HepG2 (cell line): ENCODE data around the gene RBM34. TPM values are rescaled to one million over a fixed set of nuclear protein-coding genes. Genes with fewer than 3 reads are reported as not detected.

Source experiments
- ATAD3A ChIP-seq: sonication (generic); formaldehyde crosslinking; IDR thresholded peaks from 2 replicates; pipeline ENCODE4 v1.4.0; 2020; ENCODE audit warnings: missing genetic modification reagents
- ATF4 ChIP-seq, 2 experiments: fragments of 450-650 bp in 1 of 2; sonication (generic) in 1 of 2; formaldehyde crosslinking; IDR thresholded peaks; 2 replicates each; pipeline versions ENCODE4 v1.5.0 to v1.8.0; 2020 to 2022; ENCODE audit warnings: mild to moderate bottlenecking in 1 of 2, missing genetic modification reagents in 1 of 2
- BATF2 ChIP-seq: sonication (generic); formaldehyde crosslinking; IDR thresholded peaks from 2 replicates; pipeline ENCODE4 v1.8.0; 2022; ENCODE audit warnings: mild to moderate bottlenecking, missing genetic modification reagents, moderate library complexity
- CERS6 ChIP-seq: sonication (generic); formaldehyde crosslinking; IDR thresholded peaks from 2 replicates; pipeline ENCODE4 v1.5.0; 2020; ENCODE audit warnings: missing genetic modification reagents
- JDP2 ChIP-seq: sonication (generic); formaldehyde crosslinking; IDR thresholded peaks from 2 replicates; pipeline ENCODE4 v1.8.1; 2022; ENCODE audit warnings: missing genetic modification reagents, borderline replicate concordance
- MBD4 ChIP-seq: IDR thresholded peaks from 2 replicates; pipeline ENCODE4 v1.6.1; 2012; ENCODE audit warnings: low read length, inconsistent platforms, borderline replicate concordance
- RBFOX2 ChIP-seq: fragments of 200-400 bp; formaldehyde crosslinking; IDR thresholded peaks from 2 replicates; pipeline ENCODE4 v1.6.1; 2017; ENCODE audit warnings: low read depth, mild to moderate bottlenecking, low read length
- STAT5B ChIP-seq: sonication (generic); formaldehyde crosslinking; IDR thresholded peaks from 2 replicates; pipeline ENCODE4 v1.4.0; 2020; ENCODE audit warnings: missing genetic modification reagents
- TARDBP ChIP-seq: sonication (generic); formaldehyde crosslinking; IDR thresholded peaks from 2 replicates; pipeline ENCODE4 v1.8.0; 2022; ENCODE audit warnings: mild to moderate bottlenecking, missing genetic modification reagents
- ZFAT ChIP-seq: sonication (generic); formaldehyde crosslinking; conservative IDR thresholded peaks from 2 replicates; pipeline ENCODE4 v1.8.1; 2023; ENCODE audit warnings: missing genetic modification reagents, inconsistent platforms
- ZNF124 ChIP-seq: sonication (generic); formaldehyde crosslinking; IDR thresholded peaks from 2 replicates; pipeline ENCODE4 v1.4.0; 2020; ENCODE audit warnings: missing genetic modification reagents
- ZNF354B ChIP-seq: sonication (generic); formaldehyde crosslinking; IDR thresholded peaks from 2 replicates; pipeline ENCODE4 v1.8.0; 2022; ENCODE audit warnings: mild to moderate bottlenecking, missing genetic modification reagents
- ZNF709 ChIP-seq: sonication (generic); formaldehyde crosslinking; IDR thresholded peaks from 2 replicates; pipeline ENCODE4 v1.5.0; 2020; ENCODE audit warnings: mild to moderate bottlenecking, missing genetic modification reagents
- ZNF749 ChIP-seq: sonication (generic); formaldehyde crosslinking; IDR thresholded peaks from 2 replicates; pipeline ENCODE4 v1.8.0; 2022; ENCODE audit warnings: mild to moderate bottlenecking, missing genetic modification reagents, moderate library complexity, borderline replicate concordance
- polyA plus RNA-seq, 8 experiments: library from polyadenylated mRNA; depleted of rRNA in 3 of 8; stranded (reverse) in 7 of 8; unstranded in 1 of 8; fragments of >200 nt; fragmentation: Illumina TruSeq in 4 of 8; extraction: Trizol in 4 of 8; gene quantifications; 2 replicates each; pipeline versions ENCODE4 v1.2.1 to v1.2.3, GENCODE V29; 2011 to 2016; ENCODE audit warnings: low read depth in 4 of 8, missing spikeins in 1 of 8, mixed read lengths in 1 of 8; ENCODE audit not compliant: insufficient read depth in 1 of 8
- total RNA-seq, 5 experiments: library from RNA; depleted of rRNA; stranded (reverse); fragments of >200 nt; fragmentation: Illumina TruSeq; extraction: Trizol; gene quantifications; 2 replicates each; pipeline ENCODE4 v1.2.3, GENCODE V29; 2016; ENCODE audit warnings: low read depth in 1 of 5
- TF ChIP-seq, protein P1 (sequence below), 2 experiments: sonication (generic) in 1 of 2; formaldehyde crosslinking in 1 of 2; IDR thresholded peaks; 2 replicates each; pipeline versions ENCODE4 v1.4.0 to v1.6.1; 2016 to 2020; ENCODE audit warnings: borderline replicate concordance in 1 of 2, low read depth in 1 of 2, mild to moderate bottlenecking in 1 of 2, missing genetic modification reagents in 1 of 2
- TF ChIP-seq, protein P2 (sequence below): sonication (generic); formaldehyde crosslinking; IDR thresholded peaks from 2 replicates; pipeline ENCODE4 v1.4.0; 2020; ENCODE audit warnings: mild to moderate bottlenecking, missing genetic modification reagents

Gene RBM34
- total and polyA plus RNA-seq, 2 of the 13 experiments (the other 11 are each of a cell fraction or from before 2014, with no cell fraction given) = 34.7 to 73.0 TPM

DNA sequence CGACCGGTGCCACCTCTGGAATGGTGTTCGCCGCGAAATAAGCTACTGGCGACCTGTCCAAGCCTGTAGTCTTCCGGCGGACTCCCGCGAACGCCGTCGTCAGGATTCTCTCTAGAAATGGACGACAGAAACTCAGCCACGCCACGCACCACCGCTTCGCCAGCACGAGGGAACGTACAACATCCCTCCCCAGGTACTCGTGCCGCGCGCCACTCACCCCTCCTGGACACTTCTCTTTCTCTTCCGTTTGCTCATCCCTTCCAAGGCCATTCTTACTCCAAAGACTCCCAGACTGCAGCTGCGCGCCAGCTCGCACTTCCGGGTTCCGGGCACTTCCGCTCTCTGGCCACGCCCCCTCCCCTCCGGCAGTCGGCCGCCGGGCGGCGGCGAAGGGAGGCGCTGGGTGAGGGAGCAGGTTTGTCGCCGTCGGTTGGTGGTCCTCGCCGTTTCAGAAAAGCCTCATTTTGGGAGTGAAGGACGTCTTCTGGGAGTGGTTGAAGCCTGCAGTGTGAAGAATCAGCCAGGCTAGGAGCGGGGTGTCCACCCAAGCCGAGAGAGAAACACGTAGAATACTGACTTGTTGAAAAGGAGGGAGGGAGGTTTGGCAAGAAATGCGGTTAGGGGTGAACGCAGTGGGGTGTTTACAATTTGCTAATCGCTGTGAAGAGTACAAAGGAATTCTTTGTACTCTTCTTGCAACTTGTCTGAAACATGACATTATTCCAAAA is at the start of gene RBM34 (continued):
- TF ChIP-seq, protein P1, sequence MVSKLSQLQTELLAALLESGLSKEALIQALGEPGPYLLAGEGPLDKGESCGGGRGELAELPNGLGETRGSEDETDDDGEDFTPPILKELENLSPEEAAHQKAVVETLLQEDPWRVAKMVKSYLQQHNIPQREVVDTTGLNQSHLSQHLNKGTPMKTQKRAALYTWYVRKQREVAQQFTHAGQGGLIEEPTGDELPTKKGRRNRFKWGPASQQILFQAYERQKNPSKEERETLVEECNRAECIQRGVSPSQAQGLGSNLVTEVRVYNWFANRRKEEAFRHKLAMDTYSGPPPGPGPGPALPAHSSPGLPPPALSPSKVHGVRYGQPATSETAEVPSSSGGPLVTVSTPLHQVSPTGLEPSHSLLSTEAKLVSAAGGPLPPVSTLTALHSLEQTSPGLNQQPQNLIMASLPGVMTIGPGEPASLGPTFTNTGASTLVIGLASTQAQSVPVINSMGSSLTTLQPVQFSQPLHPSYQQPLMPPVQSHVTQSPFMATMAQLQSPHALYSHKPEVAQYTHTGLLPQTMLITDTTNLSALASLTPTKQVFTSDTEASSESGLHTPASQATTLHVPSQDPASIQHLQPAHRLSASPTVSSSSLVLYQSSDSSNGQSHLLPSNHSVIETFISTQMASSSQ (IDR thresholded peaks at IDR 0.05; ENCODE audit: low read depth) = no peak
- TF ChIP-seq, protein P1 (CRISPR knock-in tag; IDR thresholded peaks at IDR 0.05; ENCODE audit: borderline replicate concordance) = 0 out of 2 replicates have a peak, but pooled peaks have one; percentile 22
- TF ChIP-seq ATAD3A (CRISPR knock-in tag) (no peak), TARDBP (peak; percentile 38), CERS6 (CRISPR knock-in tag) (peak; percentile 86; the same call in 1 of the 2 replicates), STAT5B (CRISPR knock-in tag) (peak; percentile 74), ZNF749 (peak; percentile 91; the same call in 1 of the 2 replicates), MBD4 (no peak), ZFAT (CRISPR knock-in tag) (peak; percentile 77; the same call in 1 of the 2 replicates), ZNF124 (CRISPR knock-in tag) (no peak; the same call in 1 of the 2 replicates), ZNF709 (peak; percentile 95), JDP2 (CRISPR knock-in tag) (no peak), ZNF354B (CRISPR knock-in tag) (no peak), RBFOX2 (peak; percentile 96), ATF4 (CRISPR knock-in tag; IDR thresholded peaks at IDR 0.05) (0 out of 4 replicates have a peak, but pooled peaks of 1 of the 2 experiments have one; percentile 38), BATF2 (no peak)
- TF ChIP-seq, protein P2, sequence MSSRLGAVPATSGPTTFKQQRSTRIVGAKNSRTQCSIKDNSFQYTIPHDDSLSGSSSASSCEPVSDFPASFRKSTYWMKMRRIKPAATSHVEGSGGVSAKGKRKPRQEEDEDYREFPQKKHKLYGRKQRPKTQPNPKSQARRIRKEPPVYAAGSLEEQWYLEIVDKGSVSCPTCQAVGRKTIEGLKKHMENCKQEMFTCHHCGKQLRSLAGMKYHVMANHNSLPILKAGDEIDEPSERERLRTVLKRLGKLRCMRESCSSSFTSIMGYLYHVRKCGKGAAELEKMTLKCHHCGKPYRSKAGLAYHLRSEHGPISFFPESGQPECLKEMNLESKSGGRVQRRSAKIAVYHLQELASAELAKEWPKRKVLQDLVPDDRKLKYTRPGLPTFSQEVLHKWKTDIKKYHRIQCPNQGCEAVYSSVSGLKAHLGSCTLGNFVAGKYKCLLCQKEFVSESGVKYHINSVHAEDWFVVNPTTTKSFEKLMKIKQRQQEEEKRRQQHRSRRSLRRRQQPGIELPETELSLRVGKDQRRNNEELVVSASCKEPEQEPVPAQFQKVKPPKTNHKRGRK (CRISPR knock-in tag) = no peak
